NCI-H446 treated with DMSO at 0.1 percent for 48 hours (cell line): ENCODE data around the gene CERCAM.

Experiments used
- DNase-seq: peaks from one replicate; lab custom pipeline; 2025; lab: John Stamatoyannopoulos, UW

The CERCAM gene

GRCh38 chr9:128420651-128421481 lies at the start of gene CERCAM:
CERCAM (plus strand) TSS chr9:128420857; CDS start chr9:128420878, 21 bp downstream.
- DNase-seq: no peak

- DNase-seq: no peak
Observed at GRCh38 chr9:128371630-128372117, 49.0 kb upstream of the CERCAM start.

- DNase-seq: no peak
Observed at GRCh38 chr9:128372188-128372641, 48.4 kb upstream of the CERCAM start.

- no peak for DNase-seq
Observed at GRCh38 chr9:128372784-128373183, 47.9 kb upstream of the CERCAM start.

GRCh38 chr9:128374221-128374675 lies 46.4 kb upstream of the CERCAM start:
- no peak for DNase-seq

- DNase-seq: no peak
Observed at GRCh38 chr9:128375865-128376264, 44.8 kb upstream of the CERCAM start.

GRCh38 chr9:128382261-128382660 lies 38.4 kb upstream of the CERCAM start:
- peak; percentile 35 for DNase-seq

- DNase-seq: no peak
Observed at GRCh38 chr9:128383007-128383753, 37.5 kb upstream of the CERCAM start.

GRCh38 chr9:128383791-128384190 lies 36.9 kb upstream of the CERCAM start:
- no peak for DNase-seq

- no peak for DNase-seq
Observed at GRCh38 chr9:128384801-128385495, 35.7 kb upstream of the CERCAM start.

- no peak for DNase-seq
Observed at GRCh38 chr9:128385496-128386460, 34.9 kb upstream of the CERCAM start.

GRCh38 chr9:128388150-128388549 lies 32.5 kb upstream of the CERCAM start:
- DNase-seq: no peak

GRCh38 chr9:128389395-128390149 lies 31.1 kb upstream of the CERCAM start:
- DNase-seq: no peak

- no peak for DNase-seq
Observed at GRCh38 chr9:128390150-128390812, 30.4 kb upstream of the CERCAM start.

- no peak for DNase-seq
Observed at GRCh38 chr9:128390813-128391711, 29.6 kb upstream of the CERCAM start.

GRCh38 chr9:128391956-128392301 lies 28.7 kb upstream of the CERCAM start:
- no peak for DNase-seq

GRCh38 chr9:128392302-128393144 lies 28.1 kb upstream of the CERCAM start:
- DNase-seq: no peak
